Neural cell (in vitro differentiated cells): ENCODE data around the gene MED16. TPM values are rescaled to one million over a fixed set of nuclear protein-coding genes. Genes with fewer than 3 reads are reported as not detected.
"Not testable (repeated sequence)": the region's sequence is repeated elsewhere in the genome, so short reads cannot be mapped to it uniquely, and the experiment has no call there.

Source experiments
- H2AFZ ChIP-seq: fragments of 200-600, 300-800 bp; sonication (generic), shearing (Covaris generic); 2 replicates; pipeline ENCODE4 v1.6.0; 2014; ENCODE audit warnings: low read depth, mild to moderate bottlenecking, antibody characterized with exemption, low read length, moderate library complexity
- H3F3A ChIP-seq: fragments of 200-600 bp; shearing (Covaris generic); 2 replicates; pipeline ENCODE4 v1.6.1; 2016; ENCODE audit warnings: mild to moderate bottlenecking, moderate library complexity, mixed read lengths, antibody characterized with exemption, low read length; ENCODE audit not compliant: insufficient read depth, poor library complexity, severe bottlenecking
- H3K27ac ChIP-seq: fragments of 200-600, 300-800 bp; sonication (generic), shearing (Covaris generic); 2 replicates; pipeline ENCODE4 v1.5.1; 2014; ENCODE audit warnings: mild to moderate bottlenecking, low read length, moderate library complexity
- H3K27me3 ChIP-seq: fragments of 300-800, 200-600 bp; sonication (generic), shearing (Covaris generic); 2 replicates; pipeline ENCODE4 v1.6.0; 2014; ENCODE audit warnings: mild to moderate bottlenecking, low read depth, low read length, moderate library complexity; ENCODE audit not compliant: insufficient read depth
- H3K36me3 ChIP-seq: fragments of 300-800, 200-600 bp; sonication (generic), shearing (Covaris generic); 2 replicates; pipeline ENCODE4 v1.5.1; 2014; ENCODE audit warnings: mild to moderate bottlenecking, antibody characterized with exemption, low read length, moderate library complexity; ENCODE audit not compliant: insufficient read depth
- H3K4me2 ChIP-seq: fragments of 300-800, 200-600 bp; sonication (generic), shearing (Covaris generic); 2 replicates; pipeline ENCODE4 v1.6.0; 2014; ENCODE audit warnings: mild to moderate bottlenecking, low read length
- H3K4me3 ChIP-seq: fragments of 300-800, 200-600 bp; sonication (generic), shearing (Covaris generic); 2 replicates; pipeline ENCODE4 v1.5.1; 2014; ENCODE audit warnings: mild to moderate bottlenecking, low read length, moderate library complexity
- H3K79me2 ChIP-seq: fragments of 200-600 bp; shearing (Covaris generic); replicated peaks from 2 replicates; pipeline ENCODE4 v1.6.0; 2014; ENCODE audit warnings: mild to moderate bottlenecking, low read length, moderate library complexity; ENCODE audit not compliant: insufficient read depth
- H3K9ac ChIP-seq: fragments of 300-800, 200-600 bp; sonication (generic), shearing (Covaris generic); 2 replicates; pipeline ENCODE4 v1.6.1; 2016; ENCODE audit warnings: mild to moderate bottlenecking, low read length, mixed read lengths
- H3K9me2 ChIP-seq: fragments of 200-600 bp; shearing (Covaris generic); 2 replicates; pipeline ENCODE4 v1.6.1; 2016; ENCODE audit warnings: mild to moderate bottlenecking, low read length, mixed read lengths; ENCODE audit not compliant: insufficient read depth
- H3K9me3 ChIP-seq: fragments of 200-600, 300-800 bp; sonication (generic), shearing (Covaris generic); 2 replicates; pipeline ENCODE4 v1.6.1; 2016; ENCODE audit warnings: mild to moderate bottlenecking, mixed run types, low read length, moderate library complexity, mixed read lengths
- H4K20me1 ChIP-seq: fragments of 200-600 bp; shearing (Covaris generic); 2 replicates; pipeline ENCODE4 v1.6.1; 2016; ENCODE audit warnings: mild to moderate bottlenecking, mixed run types; ENCODE audit not compliant: insufficient read depth
- EP300 ChIP-seq: fragments of 450-650 bp; conservative IDR thresholded peaks from 2 replicates; pipeline ENCODE4 v1.6.1; 2014; ENCODE audit warnings: antibody characterized with exemption, mild to moderate bottlenecking, moderate library complexity; ENCODE audit not compliant: poor library complexity, severe bottlenecking
- EZH2 ChIP-seq: fragments of 200-600, 300-800 bp; shearing (Covaris generic), sonication (generic); IDR thresholded peaks from 2 replicates; pipeline ENCODE4 v1.6.1; 2014; ENCODE audit warnings: antibody characterized with exemption, low read length, borderline replicate concordance, mild to moderate bottlenecking; ENCODE audit not compliant: insufficient read depth, poor library complexity, severe bottlenecking
- MXI1 ChIP-seq: fragments of 450-650 bp; conservative IDR thresholded peaks from 2 replicates; pipeline ENCODE4 v1.6.1; 2014; ENCODE audit warnings: antibody characterized with exemption, mild to moderate bottlenecking; ENCODE audit not compliant: poor library complexity, severe bottlenecking
- POLR2AphosphoS5 ChIP-seq: IDR thresholded peaks from 2 replicates; pipeline ENCODE4 v1.6.1; 2012
- RAD21 ChIP-seq: fragments of 450-650 bp; conservative IDR thresholded peaks from 2 replicates; pipeline ENCODE4 v1.6.1; 2014; ENCODE audit warnings: antibody characterized with exemption, mild to moderate bottlenecking, moderate library complexity
- SMC3 ChIP-seq: fragments of 450-650 bp; conservative IDR thresholded peaks from 2 replicates; pipeline ENCODE4 v1.6.1; 2014; ENCODE audit warnings: antibody characterized with exemption, mild to moderate bottlenecking, moderate library complexity; ENCODE audit not compliant: poor library complexity
- TAF1 ChIP-seq: IDR thresholded peaks from 2 replicates; pipeline ENCODE4 v1.6.1; 2012; ENCODE audit warnings: low read depth
- polyA plus RNA-seq: library from polyadenylated mRNA; depleted of rRNA; stranded (reverse); fragments of >200 nt; gene quantifications from 2 replicates; pipeline ENCODE4 v1.2.3, GENCODE V29; 2014
- TF ChIP-seq, protein P1 (sequence below): fragments of 450-650 bp; IDR thresholded peaks from 2 replicates; pipeline ENCODE4 v1.5.1; 2014; ENCODE audit warnings: antibody characterized with exemption, mild to moderate bottlenecking, moderate library complexity; ENCODE audit not compliant: poor library complexity, severe bottlenecking
- TF ChIP-seq, protein P2 (sequence below): IDR thresholded peaks from 2 replicates; pipeline ENCODE4 v1.6.1; 2012; ENCODE audit warnings: borderline replicate concordance

MED16 gene
- polyA plus RNA-seq, 1 donor from 2014 or later: 13.3 TPM

DNA sequence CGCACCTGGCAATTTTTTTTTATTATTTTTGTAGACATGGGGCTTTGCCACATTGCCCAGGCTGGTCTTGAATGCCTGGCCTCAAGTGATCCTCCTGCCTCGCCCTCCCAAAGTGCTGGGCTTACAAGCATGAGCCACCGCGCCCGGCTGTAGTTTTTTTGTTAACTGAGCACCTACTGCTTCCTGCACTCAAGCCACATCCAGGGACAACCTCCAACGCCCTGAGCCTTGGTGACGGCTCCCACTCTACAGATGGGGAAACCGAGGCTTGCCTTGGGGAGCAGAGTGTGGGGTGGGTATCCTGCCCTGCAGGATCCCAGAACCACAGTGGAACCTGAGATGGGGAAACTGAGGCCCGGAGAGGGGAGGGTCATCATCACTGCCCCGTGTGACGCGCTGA, 37.8 kb downstream of the MED16 start:
- Histone ChIP-seq H3K4me3 (no peak overlapping the region), H3K36me3 (no peaks in the 10 kb centered on the region), H3F3A (no peaks in the 10 kb centered on the region), H3K9ac (no peak overlapping the region), H3K27ac (no peak overlapping the region), H4K20me1 (no peaks in the 10 kb centered on the region), H3K27me3 (peaks cover 21% of the 10 kb centered on the region), H3K4me2 (no peak overlapping the region), H3K9me3 (no peaks in the 10 kb centered on the region), H2AFZ (no peak overlapping the region), H3K79me2 (no peaks in the 10 kb centered on the region), H3K9me2 (no peaks in the 10 kb centered on the region)
- TF ChIP-seq RAD21: no peak
- TF ChIP-seq MXI1: no peak
- no peak for TF ChIP-seq TAF1
- TF ChIP-seq SMC3: no peak
- TF ChIP-seq, protein P1, sequence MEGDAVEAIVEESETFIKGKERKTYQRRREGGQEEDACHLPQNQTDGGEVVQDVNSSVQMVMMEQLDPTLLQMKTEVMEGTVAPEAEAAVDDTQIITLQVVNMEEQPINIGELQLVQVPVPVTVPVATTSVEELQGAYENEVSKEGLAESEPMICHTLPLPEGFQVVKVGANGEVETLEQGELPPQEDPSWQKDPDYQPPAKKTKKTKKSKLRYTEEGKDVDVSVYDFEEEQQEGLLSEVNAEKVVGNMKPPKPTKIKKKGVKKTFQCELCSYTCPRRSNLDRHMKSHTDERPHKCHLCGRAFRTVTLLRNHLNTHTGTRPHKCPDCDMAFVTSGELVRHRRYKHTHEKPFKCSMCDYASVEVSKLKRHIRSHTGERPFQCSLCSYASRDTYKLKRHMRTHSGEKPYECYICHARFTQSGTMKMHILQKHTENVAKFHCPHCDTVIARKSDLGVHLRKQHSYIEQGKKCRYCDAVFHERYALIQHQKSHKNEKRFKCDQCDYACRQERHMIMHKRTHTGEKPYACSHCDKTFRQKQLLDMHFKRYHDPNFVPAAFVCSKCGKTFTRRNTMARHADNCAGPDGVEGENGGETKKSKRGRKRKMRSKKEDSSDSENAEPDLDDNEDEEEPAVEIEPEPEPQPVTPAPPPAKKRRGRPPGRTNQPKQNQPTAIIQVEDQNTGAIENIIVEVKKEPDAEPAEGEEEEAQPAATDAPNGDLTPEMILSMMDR: no peak
- no peak for TF ChIP-seq EZH2
- TF ChIP-seq POLR2AphosphoS5: no peak
- TF ChIP-seq, protein P2, sequence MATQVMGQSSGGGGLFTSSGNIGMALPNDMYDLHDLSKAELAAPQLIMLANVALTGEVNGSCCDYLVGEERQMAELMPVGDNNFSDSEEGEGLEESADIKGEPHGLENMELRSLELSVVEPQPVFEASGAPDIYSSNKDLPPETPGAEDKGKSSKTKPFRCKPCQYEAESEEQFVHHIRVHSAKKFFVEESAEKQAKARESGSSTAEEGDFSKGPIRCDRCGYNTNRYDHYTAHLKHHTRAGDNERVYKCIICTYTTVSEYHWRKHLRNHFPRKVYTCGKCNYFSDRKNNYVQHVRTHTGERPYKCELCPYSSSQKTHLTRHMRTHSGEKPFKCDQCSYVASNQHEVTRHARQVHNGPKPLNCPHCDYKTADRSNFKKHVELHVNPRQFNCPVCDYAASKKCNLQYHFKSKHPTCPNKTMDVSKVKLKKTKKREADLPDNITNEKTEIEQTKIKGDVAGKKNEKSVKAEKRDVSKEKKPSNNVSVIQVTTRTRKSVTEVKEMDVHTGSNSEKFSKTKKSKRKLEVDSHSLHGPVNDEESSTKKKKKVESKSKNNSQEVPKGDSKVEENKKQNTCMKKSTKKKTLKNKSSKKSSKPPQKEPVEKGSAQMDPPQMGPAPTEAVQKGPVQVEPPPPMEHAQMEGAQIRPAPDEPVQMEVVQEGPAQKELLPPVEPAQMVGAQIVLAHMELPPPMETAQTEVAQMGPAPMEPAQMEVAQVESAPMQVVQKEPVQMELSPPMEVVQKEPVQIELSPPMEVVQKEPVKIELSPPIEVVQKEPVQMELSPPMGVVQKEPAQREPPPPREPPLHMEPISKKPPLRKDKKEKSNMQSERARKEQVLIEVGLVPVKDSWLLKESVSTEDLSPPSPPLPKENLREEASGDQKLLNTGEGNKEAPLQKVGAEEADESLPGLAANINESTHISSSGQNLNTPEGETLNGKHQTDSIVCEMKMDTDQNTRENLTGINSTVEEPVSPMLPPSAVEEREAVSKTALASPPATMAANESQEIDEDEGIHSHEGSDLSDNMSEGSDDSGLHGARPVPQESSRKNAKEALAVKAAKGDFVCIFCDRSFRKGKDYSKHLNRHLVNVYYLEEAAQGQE: no peak
- TF ChIP-seq EP300: no peak

GRCh38 chr19:854549-854948, 38.4 kb downstream of the MED16 start:
- Histone ChIP-seq H3K27ac (no peak overlapping the region), H3F3A (no peaks in the 10 kb centered on the region), H3K9me3 (no peaks in the 10 kb centered on the region), H2AFZ (no peak overlapping the region), H3K9ac (no peak overlapping the region), H3K79me2 (no peaks in the 10 kb centered on the region), H3K4me3 (no peak overlapping the region), H3K9me2 (no peaks in the 10 kb centered on the region), H4K20me1 (no peaks in the 10 kb centered on the region), H3K27me3 (peaks cover 15% of the 10 kb centered on the region), H3K4me2 (no peak overlapping the region), H3K36me3 (no peaks in the 10 kb centered on the region)
- TF ChIP-seq EP300 (no peak), POLR2AphosphoS5 (no peak), RAD21 (no peak), MXI1 (no peak), TAF1 (no peak), SMC3 (no peak), EZH2 (no peak)
- TF ChIP-seq, protein P1: no peak
- TF ChIP-seq, protein P2: no peak

DNA sequence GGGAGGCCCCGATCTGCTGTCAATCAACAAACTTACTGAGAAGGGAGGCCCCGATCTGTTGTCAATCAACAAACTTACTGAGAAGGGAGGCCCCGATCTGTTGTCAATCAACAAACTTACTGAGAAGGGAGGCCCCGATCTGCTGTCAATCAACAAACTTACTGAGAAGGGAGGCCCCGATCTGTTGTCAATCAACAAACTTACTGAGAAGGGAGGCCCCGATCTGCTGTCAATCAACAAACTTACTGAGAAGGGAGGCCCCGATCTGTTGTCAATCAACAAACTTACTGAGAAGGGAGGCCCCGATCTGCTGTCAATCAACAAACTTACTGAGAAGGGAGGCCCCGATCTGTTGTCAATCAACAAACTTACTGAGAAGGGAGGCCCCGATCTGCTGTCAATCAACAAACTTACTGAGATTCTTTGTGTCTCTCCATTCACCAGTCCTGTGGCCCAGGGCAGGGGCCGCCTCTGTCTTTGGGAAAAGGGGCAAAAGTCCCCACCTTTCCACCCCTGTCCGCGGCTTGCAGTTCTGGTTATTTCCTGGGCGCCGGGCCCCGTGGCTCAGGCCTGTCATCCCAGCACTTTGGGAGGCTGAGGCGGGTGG, 39.3 kb downstream of the MED16 start:
- not testable (repeated sequence) for H2AFZ ChIP-seq, H3K27me3 ChIP-seq, H3K4me2 ChIP-seq, H3F3A ChIP-seq, H3K27ac ChIP-seq, H3K4me3 ChIP-seq, H3K9me3 ChIP-seq, H3K9ac ChIP-seq, H3K79me2 ChIP-seq, H3K9me2 ChIP-seq, H3K36me3 ChIP-seq, H4K20me1 ChIP-seq
